HG02884 (cell line): ENCODE data around the gene PGS1.

Experiments
- ATAC-seq: cut with Tn5 transposase; IDR thresholded peaks from one replicate; pipeline ENCODE4 v1.9.1; 2021; ENCODE audit warnings: mild to moderate bottlenecking, moderate library complexity; ENCODE audit not compliant: unreplicated experiment

Gene PGS1

DNA sequence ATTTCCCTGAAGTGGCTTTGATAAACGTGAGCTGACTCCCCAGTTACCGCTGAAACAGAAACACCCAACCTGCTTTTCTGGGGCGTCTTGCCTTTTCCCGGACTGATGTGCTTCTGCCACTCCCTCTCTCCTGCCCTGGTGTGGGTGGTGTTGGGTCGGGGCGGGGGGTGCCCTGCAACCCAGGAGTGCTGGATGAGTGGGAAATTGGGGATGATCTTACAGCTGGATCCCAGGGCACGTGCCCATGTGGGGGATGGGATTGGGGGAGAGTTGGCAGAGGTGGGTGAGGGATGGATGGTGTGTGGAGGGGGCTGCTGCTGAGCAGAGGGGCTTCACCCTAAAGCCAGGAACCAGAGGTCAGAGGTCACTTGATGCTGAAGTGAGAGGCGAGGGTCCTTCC is 28.5 kb downstream of the PGS1 start:
- ATAC-seq, result no peak

- no peak for ATAC-seq
These were observed 29.0 kb downstream of the PGS1 start for GRCh38 chr17:78407387-78408000.

- no peak for ATAC-seq
These were observed 30.1 kb downstream of the PGS1 start for GRCh38 chr17:78408476-78409050.

DNA sequence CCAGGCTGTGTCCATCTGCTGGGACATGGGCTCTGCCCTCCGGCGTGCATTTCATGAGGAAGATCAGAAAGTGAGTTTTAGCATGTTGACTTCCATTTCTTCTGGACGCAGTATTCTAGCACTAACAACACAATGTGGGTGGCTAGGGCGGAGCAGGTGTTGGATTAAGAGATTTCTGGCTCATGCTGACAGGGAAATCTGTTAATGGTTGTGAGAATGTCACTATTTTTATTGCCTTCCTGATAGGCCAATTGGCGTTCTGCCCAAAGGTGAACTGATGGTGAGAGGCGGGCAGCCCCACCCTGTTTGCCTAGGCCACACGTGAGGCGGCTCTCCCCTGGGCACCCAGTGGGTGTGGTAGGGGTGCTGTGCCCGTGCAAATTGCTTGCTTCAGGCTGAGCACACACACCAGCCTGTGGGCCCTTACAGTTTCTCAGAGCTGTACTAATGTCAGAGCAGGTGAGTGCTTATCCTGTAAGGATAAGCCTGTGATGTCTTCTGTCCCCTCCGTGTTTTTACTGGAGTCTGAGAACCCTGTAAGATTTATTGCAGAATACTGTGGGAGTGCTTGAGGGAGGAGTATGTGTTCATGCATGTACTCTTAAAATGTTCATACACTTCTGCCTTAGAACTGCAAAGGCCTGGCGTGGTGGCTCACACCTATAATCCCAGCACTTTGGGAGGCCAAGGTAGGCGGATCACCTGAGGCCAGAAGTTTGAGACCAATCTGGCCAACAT is 30.9 kb downstream of the PGS1 start:
- ATAC-seq, result no peak

GRCh38 chr17:78411241-78411857 is 32.9 kb downstream of the PGS1 start:
- no peak for ATAC-seq

DNA sequence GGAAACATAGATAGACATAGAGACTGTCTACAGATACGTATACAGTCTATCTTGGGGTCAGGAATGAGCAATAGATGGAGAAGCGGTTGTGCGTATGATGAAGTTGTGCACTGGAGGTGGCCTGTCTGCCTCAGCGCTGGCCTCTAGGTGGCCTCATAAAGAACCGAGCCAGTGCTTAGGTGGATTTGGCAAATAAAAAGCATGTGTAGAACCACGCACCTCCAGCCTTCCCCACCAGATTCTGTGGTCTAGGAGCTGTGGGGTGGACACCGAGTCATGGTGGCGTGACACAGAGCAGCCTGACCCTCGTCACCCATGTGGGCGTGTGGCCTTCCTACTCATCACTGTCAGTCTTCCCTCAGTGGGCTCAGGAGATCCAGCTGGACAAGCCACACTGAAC is 34.0 kb downstream of the PGS1 start:
- ATAC-seq, result no peak

DNA sequence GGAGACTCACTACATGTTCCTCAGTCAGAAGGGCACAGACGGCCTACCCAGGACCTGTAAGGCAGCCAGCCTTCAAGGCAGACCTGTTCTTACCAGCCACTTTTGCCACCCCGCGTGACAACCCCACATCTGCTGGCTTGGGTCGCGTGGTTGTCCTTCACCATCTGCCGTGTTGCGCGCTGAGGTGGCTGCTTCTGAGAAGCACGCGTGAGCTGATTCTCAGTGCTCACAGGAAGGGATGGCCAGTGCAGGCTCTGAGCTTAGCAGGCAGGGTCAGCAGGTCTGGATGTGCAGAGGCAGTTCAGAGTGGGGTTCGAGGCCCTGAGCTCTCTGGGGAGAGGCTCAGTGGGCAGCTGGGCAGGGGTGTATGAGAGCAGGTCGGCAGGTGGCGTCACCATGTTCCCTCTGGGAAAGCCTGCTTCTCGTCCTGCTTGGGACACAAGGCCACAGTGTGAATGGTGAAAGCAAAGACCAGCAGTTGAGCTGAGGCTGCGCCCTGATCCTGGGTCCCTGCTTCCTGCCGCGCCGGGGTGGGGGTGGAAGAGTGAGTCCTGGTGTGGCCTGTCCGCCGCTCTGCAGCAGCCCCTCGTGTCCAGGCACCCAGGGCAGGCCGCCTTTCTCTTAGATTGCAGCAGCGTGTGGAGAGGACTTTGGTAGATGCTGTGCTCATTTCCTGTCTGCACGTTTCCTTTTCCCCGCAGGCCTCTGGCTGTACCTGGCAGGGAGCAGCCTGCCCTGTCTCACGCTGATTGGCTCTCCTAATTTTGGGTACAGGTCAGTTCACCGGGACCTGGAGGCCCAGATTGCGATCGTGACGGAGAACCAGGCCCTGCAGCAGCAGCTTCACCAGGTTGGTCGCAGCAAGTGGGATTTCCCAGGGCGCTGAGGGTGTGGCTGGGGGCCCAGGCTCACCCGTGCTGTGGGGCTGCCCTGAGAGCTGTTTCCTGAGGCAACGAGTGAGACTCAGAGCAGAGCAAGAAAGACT is 36.0 kb downstream of the PGS1 start:
- ATAC-seq, result no peak

- no peak for ATAC-seq
These were observed 37.6 kb downstream of the PGS1 start for GRCh38 chr17:78415821-78416711.

DNA sequence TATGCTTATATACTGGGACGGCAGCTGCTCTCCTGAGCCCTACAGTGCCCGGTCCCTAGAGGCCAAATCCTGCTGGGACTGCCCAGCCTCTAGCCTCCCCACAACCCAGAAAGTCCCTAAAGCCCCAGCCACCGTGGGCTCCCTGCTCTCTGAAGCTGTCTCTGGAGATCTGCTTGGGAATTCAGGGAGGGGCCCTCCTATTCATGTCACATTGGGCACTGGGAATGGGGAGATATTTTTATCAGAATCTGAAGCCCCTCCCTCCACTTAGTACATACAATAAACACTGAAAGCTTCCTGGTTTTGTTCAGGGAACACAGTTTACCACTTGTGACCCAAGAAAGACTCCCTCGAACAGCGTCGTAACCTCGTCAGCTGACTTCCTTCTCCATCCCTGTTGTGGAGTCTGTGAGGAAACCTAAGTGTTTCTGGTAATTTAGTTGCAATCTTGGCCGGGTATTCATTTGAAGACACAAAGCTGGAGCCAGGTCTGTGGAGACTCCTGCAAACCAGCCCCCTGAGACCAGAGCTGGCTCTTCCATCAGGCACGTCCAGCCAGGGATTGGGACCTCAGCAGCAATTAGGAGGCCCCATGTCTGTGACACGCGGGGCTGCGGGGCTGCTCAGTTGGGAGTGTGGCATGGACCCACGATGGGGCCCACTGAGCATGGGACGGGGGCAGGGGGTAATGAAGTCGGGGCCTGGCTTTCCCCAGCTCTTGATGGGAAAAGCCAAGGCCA is 38.5 kb downstream of the PGS1 start:
- ATAC-seq, result no peak

DNA sequence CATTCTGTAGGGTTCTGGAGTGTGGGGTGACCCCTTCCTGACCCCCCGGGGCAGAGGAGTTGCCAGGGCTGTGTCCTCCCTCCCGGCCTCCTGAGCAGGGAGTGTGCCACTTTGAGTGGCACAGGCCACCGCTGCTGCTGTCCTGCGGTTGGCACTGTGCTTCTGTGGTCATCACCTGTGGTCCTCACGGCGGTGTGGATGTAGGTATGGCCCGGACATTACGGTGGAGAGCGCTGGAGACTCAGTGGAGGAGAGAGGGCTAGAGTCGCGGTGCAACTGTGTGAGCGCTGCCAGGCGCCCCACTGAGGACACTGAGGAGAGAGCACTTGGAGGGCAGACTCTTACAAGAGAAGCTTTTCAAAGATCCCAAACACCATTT is 39.1 kb downstream of the PGS1 start:
- ATAC-seq, result no peak

GRCh38 chr17:78418326-78419026 is 40.0 kb downstream of the PGS1 start:
- ATAC-seq, result no peak

GRCh38 chr17:78419970-78420815 is 41.7 kb downstream of the PGS1 start:
- no peak for ATAC-seq

DNA sequence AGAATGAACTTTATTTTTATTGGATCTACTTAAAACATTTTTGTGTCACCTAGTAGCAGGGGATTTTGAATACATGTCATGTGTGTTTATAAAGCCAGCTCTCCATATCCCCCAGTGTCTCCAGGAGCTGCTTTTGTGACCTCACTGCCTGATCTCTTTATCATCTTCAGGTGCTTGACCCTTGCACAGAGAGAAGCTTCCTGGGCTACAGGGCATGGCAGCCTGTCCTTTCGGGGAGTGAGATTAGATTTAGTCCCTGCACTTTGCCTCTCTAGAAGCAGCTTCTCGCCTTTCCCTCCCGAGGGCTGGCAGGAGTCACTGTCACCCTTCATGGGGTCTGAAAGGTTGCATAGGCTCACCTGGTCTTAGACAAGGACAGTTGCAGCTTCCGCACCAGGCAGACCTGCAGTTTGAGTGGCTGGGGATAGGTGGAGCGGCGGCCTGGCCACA is 42.7 kb downstream of the PGS1 start:
- no peak for ATAC-seq

GRCh38 chr17:78421534-78422266 is 43.3 kb downstream of the PGS1 start:
- ATAC-seq, result no peak

DNA sequence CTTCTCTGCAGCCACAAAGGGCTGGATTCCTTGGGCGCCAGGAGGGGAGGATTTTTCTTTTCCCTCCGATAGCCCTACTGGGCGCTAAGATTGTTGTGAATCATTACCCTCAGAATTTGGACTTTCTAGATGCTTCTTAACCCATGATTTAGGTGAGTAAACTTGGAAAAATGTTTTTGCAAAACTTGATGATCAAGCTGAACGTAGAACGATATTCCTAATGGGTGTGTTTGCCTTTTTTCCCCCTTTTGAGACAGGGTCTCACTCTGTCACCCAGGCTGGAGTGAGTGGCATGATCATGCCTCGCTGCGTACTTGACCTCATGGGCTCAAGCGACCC is 43.8 kb downstream of the PGS1 start:
- ATAC-seq, result no peak

GRCh38 chr17:78422872-78423588 is 44.6 kb downstream of the PGS1 start:
- no peak for ATAC-seq
